Neutrophil (primary cell): ENCODE results near the gene FUZ.

Experiments used
- H3K27ac ChIP-seq: fragments of 200-600 bp; sonication (generic); 2 replicates; pipeline ENCODE4 v1.5.1; 2016; ENCODE audit warnings: mild to moderate bottlenecking, moderate library complexity
- H3K27me3 ChIP-seq: fragments of 200-600 bp; sonication (generic); 2 replicates; pipeline ENCODE4 v1.6.0; 2016; ENCODE audit warnings: mild to moderate bottlenecking
- H3K36me3 ChIP-seq: fragments of 200-600 bp; sonication (generic); 2 replicates; pipeline ENCODE4 v1.5.1; 2017
- H3K4me1 ChIP-seq, 2 experiments: fragments of 200-600 bp in 1 of 2; sonication (generic) in 1 of 2; 1 replicate in 1 of 2; 2 replicates in 1 of 2; pipeline versions ENCODE4 v1.5.1 to v1.6.1; 2013 to 2016; ENCODE audit warnings: low read depth in 1 of 2, low read length in 1 of 2, mild to moderate bottlenecking in 1 of 2, moderate library complexity in 1 of 2; ENCODE audit not compliant: control insufficient read depth in 1 of 2, insufficient read depth in 1 of 2
- H3K4me3 ChIP-seq, 2 experiments: fragments of 200-600 bp in 1 of 2; sonication (generic) in 1 of 2; 1 replicate in 1 of 2; 2 replicates in 1 of 2; pipeline ENCODE4 v1.5.1; 2013 to 2016; ENCODE audit warnings: low read depth in 1 of 2, low read length in 1 of 2, mild to moderate bottlenecking in 1 of 2, moderate library complexity in 1 of 2
- H3K9me3 ChIP-seq: fragments of 200-600 bp; sonication (generic); 2 replicates; pipeline ENCODE4 v1.5.1; 2016
- TF ChIP-seq, protein P1 (sequence below): fragments of 200-600 bp; sonication (generic); IDR thresholded peaks from 2 replicates; pipeline ENCODE4 v1.5.1; 2016; ENCODE audit warnings: antibody characterized with exemption

Gene FUZ

DNA sequence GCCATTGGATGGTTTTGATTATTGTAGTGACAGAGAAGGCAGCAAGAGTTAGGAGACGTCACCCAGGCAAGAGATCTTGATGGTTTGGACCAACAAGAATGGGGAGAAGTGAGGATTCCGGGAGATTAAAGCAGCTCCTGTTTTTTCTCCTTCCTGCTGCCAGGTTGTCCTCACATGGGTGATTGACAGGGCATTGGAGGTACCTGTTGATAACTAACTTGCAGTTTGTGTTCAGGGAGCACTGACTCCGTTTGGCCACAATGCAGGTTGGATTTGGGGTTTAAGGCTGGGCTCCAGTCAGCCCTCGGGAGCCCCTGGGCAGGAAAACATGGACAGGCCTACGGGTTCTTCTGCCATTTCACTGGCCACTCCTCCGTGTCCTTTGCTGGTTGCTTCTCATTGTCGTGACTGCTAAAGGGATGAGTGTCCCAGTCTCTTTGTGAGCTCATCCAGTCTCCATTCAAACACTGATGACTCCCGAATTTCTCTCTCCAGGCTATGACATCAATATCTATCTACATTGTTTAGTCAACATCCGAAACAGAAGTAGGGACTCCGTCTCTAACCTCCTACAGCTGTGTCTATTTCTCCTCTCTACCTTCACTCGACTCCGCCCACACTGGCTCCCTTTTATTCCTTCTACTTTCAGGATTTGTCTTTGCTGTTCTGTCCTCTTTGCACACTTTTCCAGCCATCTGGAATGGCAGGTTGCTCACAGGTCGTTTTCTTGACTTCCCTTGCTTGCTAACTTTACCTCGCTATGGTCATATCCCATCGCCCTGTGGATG is 36.5 kb upstream of the FUZ start:
- peaks cover 20% of the 10 kb centered on the region for H3K27me3 ChIP-seq
- peak overlapping the region; percentile 98 for H3K27ac ChIP-seq
- no peaks in the 10 kb centered on the region for H3K36me3 ChIP-seq
- TF ChIP-seq, protein P1, sequence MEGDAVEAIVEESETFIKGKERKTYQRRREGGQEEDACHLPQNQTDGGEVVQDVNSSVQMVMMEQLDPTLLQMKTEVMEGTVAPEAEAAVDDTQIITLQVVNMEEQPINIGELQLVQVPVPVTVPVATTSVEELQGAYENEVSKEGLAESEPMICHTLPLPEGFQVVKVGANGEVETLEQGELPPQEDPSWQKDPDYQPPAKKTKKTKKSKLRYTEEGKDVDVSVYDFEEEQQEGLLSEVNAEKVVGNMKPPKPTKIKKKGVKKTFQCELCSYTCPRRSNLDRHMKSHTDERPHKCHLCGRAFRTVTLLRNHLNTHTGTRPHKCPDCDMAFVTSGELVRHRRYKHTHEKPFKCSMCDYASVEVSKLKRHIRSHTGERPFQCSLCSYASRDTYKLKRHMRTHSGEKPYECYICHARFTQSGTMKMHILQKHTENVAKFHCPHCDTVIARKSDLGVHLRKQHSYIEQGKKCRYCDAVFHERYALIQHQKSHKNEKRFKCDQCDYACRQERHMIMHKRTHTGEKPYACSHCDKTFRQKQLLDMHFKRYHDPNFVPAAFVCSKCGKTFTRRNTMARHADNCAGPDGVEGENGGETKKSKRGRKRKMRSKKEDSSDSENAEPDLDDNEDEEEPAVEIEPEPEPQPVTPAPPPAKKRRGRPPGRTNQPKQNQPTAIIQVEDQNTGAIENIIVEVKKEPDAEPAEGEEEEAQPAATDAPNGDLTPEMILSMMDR = no peak
- peak overlapping the region; percentile 99 to 100 for H3K4me3 ChIP-seq
- H3K4me1 ChIP-seq = peaks cover 47 to 49% of the 10 kb centered on the region in 2 experiments
- no peaks in the 10 kb centered on the region for H3K9me3 ChIP-seq

DNA sequence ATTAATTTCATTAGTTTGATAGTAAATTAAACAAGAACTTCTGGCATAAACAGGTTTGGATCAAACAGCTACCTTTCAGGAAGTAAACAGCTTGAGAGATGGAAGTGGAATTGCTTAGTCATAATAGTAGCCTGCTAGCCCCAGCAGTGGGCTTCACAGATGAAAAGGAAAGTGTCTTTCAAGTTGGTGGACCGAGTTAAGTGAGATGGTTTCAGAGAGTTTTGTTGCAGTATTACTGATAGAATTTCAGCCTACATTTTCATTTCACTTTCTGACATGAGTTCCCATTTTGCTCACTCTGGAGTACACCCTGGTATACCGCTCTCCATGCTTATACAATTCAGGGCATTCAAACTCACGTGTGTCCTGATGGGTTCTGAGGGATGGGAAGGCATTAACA is 35.8 kb upstream of the FUZ start:
- Histone ChIP-seq H3K4me1 (peaks cover 54 to 56% of the 10 kb centered on the region in 2 experiments), H3K36me3 (no peaks in the 10 kb centered on the region), H3K9me3 (no peaks in the 10 kb centered on the region), H3K4me3 (no peak overlapping the region), H3K27ac (peak overlapping the region; percentile 98), H3K27me3 (peaks cover 20% of the 10 kb centered on the region)
- TF ChIP-seq, protein P1 = no peak

DNA sequence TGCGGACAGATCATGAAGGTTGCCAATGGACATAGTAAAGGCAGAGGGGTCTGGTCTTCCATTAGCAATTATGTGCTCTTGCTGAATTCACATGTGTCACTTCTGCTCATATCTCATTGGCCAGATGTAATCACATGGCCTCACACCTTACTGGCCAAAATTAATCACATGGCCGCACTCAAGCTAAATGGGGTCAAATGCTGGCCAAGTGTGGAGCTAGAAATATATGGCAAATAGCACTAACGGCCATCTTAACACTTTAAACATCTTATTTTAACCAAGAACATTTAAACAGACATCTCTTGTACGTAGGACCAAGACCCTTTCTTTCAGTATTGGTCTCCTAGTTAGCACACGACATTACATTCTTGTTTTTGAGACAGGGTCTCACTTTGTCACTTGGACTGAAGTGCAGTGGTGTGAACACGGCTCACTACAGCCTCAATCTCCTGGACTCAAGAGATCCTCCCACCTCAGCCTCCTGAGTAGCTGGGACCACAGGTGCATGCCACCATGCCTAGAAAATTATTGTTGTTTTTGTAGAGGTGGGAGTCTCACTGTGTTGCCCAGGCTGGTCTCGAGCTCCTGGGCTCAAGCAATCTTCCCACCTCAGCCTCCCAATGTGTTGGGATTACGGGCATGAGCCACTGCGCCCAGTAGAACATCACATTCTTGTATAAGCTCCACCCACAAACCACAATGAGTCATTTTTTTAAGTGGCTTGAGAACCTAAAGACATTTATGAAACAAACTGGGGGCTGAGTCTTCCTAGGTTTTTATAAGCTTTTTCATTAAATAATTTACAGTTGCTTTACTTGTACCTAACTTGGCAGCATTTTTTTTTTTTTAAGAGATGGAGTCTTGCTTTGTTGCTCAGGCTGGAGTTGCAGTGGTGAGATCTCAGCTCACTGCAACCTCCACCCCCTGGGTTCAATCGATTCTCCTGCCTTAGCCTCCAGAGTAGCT is 34.9 kb upstream of the FUZ start:
- TF ChIP-seq, protein P1 = no peak
- H3K9me3 ChIP-seq = no peaks in the 10 kb centered on the region
- H3K27ac ChIP-seq = peak overlapping the region; percentile 98
- H3K36me3 ChIP-seq = no peaks in the 10 kb centered on the region
- H3K27me3 ChIP-seq = peaks cover 17% of the 10 kb centered on the region
- peak overlapping the region; percentile 13 to 33 for H3K4me3 ChIP-seq
- H3K4me1 ChIP-seq = peaks cover 55 to 57% of the 10 kb centered on the region in 2 experiments

DNA sequence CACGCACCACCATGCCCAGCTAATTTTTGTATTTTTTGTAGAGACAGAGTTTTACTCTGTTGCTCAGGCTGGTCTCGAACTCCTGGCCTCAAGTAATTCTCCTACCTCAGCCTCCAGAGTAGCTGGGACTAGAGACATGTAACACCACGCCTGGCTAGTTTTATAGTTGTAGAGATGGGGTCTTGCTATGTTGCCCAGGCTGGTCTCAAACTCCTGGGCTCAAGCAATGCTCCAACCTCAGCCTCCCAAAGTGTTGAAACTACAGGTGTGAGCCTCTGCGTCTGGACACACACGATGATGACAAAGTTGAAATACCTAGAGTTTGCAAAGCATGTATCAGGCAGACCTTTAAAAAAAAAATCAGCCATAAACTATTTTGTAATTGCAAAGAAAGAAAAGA is 33.3 kb upstream of the FUZ start:
- no peak overlapping the region for H3K27ac ChIP-seq
- peaks cover 46% of the 10 kb centered on the region in 2 experiments for H3K4me1 ChIP-seq
- no peaks in the 10 kb centered on the region for H3K36me3 ChIP-seq
- TF ChIP-seq, protein P1 = no peak
- H3K4me3 ChIP-seq = no peak overlapping the region
- H3K27me3 ChIP-seq = peaks cover 1% of the 10 kb centered on the region
- H3K9me3 ChIP-seq = no peaks in the 10 kb centered on the region

DNA sequence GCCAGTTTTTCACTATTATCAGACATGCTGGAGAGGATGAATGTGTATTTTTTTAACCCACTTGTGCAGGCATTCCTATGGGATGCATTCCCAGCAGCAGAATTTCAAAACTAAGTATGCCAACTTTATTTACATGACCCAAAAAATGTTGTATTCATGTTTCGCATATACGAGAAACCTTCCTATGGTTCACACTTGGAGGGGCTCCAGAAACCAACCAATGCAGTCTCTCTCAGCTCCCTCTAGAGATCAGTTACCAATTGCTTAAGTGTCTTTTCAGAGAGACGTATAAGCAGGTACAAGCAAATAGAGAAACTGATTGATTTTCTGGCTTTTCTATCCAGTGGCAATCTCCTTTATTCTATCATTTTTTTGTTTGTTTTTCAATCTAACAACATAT is 32.3 kb upstream of the FUZ start:
- no peaks in the 10 kb centered on the region for H3K27me3 ChIP-seq
- TF ChIP-seq, protein P1 = no peak
- peak overlapping the region; percentile 46 for H3K27ac ChIP-seq
- H3K4me1 ChIP-seq = peaks cover 46% of the 10 kb centered on the region in 2 experiments
- H3K9me3 ChIP-seq = no peaks in the 10 kb centered on the region
- peaks cover 7% of the 10 kb centered on the region for H3K36me3 ChIP-seq
- H3K4me3 ChIP-seq = no peak overlapping the region
